NOMO-1 treated with dmso at 0.1 percent for 144 hours (cell line): ENCODE measurements around the gene MAP1LC3A.
A peak's percentile ranks its signal among the peaks of the same experiment; 100 is the strongest.
"Not testable (repeated sequence)": the region's sequence is repeated elsewhere in the genome, so short reads cannot be mapped to it uniquely, and the experiment has no call there.

Experiments
- DNase-seq: peaks from one replicate; lab custom pipeline; 2025; ENCODE audit not compliant: unreplicated experiment; lab: John Stamatoyannopoulos, UW

Gene MAP1LC3A

GRCh38 chr20:34558320-34559218, at the start of gene MAP1LC3A:
TSS of gene MAP1LC3A (plus strand) at chr20:34558718. CDS start at chr20:34558869, 151 bp downstream.
- no peak for DNase-seq

- no peak for DNase-seq
Measured at GRCh38 chr20:34510575-34510974, 47.9 kb upstream of the MAP1LC3A start.

GRCh38 chr20:34511891-34512265, 46.6 kb upstream of the MAP1LC3A start:
- no peak for DNase-seq

DNA sequence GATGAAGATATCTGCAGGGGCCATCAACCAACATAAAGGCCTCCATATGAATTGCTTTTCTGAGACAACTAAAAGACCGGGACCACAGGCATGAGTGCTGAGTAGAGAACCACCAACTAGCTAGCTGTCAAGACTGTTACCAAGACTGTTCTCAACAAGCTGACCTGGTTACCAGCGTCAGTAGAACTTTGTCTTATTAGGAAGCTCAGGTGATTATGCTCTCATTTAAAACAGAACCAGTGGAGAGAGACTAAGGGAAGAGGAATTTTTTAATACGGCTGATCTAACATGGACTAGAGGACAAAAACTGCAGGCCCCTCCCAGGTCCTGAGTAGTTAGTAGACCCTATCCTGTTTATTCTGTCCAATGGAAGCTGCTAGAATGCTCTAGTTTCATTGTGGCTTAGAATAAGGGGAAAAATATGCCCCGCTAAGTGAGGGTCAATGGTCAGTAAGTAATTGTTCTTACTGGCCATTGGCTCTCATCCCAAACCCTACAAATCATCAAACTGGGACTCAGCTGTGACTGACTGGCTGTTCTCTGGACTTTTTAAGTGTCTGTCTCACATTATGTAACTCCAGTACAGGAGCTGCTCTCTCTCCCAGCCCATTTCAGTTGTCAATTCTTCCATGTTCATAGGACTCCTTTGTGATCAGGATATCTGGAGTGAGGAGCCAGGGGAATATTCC, 46.1 kb upstream of the MAP1LC3A start:
- DNase-seq = no peak

DNA sequence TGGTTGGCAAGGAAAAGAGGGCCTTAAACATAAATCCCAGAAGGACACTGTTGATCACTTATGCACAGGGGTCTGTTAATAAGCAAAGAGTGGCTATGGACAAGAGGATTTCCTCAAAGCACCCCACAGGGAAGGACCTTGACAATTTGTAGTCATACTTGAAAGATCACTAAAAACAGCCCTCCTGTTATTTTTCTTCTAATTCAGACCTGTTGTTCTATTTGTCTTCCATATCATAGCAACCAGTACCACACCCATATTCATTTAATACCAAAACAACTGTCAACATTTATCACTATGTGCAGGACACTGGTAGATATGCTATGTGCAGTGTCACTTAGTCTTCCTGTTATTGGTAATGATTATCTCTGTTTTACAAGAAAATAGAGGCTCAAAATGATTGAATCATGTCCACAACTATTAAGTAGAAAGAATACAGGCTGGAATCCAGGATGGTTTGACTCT, 45.5 kb upstream of the MAP1LC3A start:
- DNase-seq = no peak

- not testable (repeated sequence) for DNase-seq
Measured at GRCh38 chr20:34514034-34514433, 44.5 kb upstream of the MAP1LC3A start.

- no peak for DNase-seq
Measured at GRCh38 chr20:34514897-34515483, 43.5 kb upstream of the MAP1LC3A start.

DNA sequence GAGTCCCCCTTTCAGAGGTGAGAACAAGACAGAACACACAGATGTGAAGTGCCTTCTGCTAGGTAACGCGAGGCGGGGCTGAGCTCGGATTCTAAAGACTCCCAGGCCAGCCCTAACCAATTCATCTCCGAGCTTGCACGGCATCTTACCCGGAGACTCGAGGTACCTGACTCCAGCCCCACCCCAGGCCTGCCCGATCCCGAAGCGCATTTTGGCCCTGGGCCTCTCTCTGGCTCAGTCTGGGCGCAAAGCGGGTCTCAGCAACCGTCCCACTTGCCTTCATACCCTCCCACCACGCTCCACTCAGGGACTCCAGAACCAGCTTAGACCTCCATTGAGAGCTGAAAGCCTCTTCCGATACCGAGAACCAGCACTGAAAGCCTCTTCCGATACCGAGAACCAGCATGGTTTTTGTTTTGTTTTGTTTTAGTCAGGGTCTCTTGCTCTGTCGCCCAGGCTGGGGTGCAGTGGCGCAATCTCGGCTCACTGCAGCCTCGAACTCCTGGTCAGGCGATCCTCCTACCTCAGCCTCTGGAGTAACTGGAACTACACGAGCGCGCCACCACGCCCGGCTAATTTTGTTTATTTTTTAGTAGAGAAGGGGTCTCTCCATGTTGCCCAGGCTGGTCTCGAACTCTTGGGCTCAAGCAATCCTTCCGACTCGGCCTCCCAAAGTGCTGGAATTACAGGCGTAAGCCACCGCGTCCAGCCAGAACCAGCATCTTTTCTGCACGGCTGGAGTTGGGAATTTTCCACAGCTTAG, 42.9 kb upstream of the MAP1LC3A start:
- no peak for DNase-seq

DNA sequence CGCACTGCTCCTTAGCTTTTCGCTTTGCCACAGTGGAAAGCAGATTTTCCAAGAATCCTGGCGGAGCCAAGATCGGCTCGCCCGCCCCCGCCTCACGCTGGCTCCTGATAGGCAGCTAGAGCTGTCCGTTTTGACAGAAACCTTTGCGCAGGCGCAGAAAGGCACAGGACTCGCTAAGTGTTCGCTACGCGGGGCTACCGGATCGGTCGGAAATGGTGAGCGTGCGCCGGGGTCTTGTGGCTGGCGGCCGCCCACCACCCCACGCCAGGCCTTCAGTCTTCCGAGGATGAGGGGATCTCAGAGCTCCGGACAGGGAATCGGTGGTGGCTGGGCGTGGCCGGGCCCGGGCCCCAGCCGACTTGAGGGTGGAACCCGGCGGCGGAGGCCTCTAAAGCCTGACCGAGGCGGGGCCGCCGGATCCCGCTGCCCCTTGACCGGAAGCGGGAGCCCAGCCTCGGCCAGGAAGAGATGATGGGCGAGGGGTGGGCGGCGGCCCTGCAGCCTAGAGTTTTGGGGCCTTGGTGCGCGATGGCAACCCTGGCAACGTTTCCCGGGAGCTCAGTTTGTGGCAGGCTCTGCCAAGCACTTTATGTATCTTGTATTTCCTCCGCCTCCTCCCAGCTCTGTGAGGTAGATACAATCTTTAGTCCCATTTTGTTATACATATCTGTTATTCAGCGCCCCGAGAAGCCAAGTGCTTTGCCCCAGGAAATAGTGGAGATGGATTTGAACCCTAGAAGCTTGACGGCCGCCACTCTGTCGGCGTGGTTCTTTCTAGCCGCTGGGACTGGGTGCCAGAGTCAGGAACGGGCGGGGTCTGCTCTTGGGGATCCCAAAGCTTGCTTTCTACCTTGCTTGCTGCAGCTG, 42.0 kb upstream of the MAP1LC3A start, which contains the start of gene DYNLRB1:
DYNLRB1 (plus strand) TSS at position 176 of the 867 bp plus-strand sequence; CDS start at position 213, 37 bp downstream.
- DNase-seq = peak; percentile 70

DNA sequence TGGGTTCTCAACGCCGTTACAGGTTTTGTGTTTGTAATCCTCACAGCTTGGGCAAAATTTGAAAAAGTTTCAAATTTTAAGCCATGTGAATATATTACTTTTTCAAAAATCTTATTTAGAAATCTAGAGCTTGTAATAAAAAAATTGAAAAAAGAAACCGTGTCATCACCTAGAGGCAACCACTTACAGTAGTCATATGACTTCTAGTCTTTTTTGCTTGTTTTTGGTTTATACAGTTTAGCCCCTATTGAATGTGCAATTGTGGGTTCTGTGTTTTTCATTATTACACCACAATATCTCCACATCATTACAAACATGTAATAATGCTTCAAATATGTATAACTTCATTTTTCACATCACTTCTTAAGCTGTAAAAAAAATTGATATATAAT, 41.4 kb upstream of the MAP1LC3A start:
- no peak for DNase-seq

DNA sequence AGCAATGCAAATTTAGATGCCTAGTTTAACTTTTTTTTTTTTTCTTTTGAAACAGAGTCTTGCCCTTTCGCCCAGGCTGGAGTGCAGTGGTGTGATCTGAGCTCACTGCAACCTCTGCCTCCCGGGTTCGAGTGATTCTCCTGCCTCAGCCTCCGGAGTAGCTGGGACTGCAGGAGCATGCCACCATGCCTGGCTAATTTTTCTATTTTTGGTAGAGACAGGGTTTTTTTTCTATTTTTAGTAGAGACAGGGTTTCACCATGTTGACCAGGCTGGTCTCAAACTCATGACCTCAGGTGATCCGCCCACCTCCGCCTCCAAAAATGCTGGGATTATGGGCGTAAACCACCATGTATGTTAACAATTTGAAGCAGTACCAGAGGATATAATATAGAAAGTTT, 39.7 kb upstream of the MAP1LC3A start:
- DNase-seq = not testable (repeated sequence)

DNA sequence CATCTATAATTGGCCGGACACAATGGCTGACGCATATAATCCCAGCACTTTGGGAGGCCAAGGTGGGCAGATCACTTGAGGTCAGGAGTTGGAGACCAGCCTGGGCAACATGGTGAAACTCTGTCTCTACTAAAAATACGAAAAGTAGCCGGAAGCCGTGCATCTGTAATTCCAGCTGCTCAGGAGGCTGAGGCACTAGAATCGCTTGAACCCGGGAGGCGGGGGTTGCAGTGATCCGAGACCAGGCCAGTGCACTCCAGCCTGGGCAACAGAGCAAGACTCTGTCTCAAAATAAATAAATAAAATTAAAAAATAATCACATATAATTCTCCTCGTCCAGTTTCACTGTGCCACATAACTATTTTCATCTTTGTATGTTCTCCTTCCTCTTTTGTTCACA, 38.7 kb upstream of the MAP1LC3A start:
- DNase-seq = not testable (repeated sequence)

- no peak for DNase-seq
Measured at GRCh38 chr20:34522969-34523871, 35.3 kb upstream of the MAP1LC3A start.

- DNase-seq = no peak
Measured at GRCh38 chr20:34524426-34524825, 34.1 kb upstream of the MAP1LC3A start.

DNA sequence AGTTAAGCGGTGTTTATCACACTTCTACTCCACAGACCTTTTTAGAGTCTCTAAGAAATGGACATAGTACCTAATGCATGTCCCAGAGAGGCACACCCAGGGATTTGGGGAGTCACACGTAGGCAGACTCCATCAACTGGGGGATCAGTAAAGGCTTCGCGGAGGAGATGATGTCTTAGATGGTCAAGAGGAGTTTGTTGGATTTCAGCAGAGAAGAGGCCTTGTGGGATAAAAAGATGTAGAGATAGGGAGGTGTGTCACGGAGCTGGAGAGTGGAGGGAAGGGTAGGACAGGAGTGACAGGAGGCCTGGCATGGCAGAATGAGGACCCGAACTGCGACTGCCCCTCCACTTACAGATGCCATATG, 33.2 kb upstream of the MAP1LC3A start:
- DNase-seq = no peak

- no peak for DNase-seq
Measured at GRCh38 chr20:34525709-34526416, 32.7 kb upstream of the MAP1LC3A start.

GRCh38 chr20:34526466-34526865, 32.1 kb upstream of the MAP1LC3A start:
- DNase-seq = no peak

DNA sequence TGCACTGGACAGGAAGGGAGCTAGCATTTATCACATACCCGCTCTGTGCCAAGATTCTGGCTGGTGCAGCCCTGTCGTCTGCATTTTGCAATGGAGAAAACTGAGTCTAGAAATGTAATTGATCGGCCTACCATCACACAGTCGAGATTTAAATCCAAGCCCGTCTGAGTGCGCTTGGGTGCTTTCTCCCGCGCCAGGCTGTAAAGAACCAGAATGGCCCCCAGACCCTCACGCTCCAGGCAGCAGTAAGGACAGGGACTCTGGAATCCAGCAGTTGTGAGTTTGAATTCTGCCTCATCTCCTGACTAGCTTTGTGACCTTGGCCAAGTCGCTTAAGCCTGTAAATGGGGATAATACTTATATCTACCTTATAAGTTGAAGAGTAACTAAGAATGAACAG, 31.5 kb upstream of the MAP1LC3A start:
- DNase-seq = no peak
